Kidney (tissue), 14 donors: ENCODE measurements around the gene BIN1. TPM values are rescaled to one million over a fixed set of nuclear protein-coding genes. Genes with fewer than 3 reads are reported as not detected.

Experiments
- DNase-seq, 5 donors: peaks; one replicate each; pipeline ENCODE4 v3.0.0-alpha.2; 2013 to 2020
- FAIRE-seq: peaks from 2 replicates; lab custom pipeline; 2012; peaks lifted over from hg19 to GRCh38; lab: Jason Lieb, UNC
- H3K27ac ChIP-seq, 2 donors: one replicate each; pipeline ENCODE4 v1.7.0; 2013; ENCODE audit warnings: low read depth in 2 of 2, low read length in 2 of 2, inconsistent platforms in 1 of 2
- H3K27me3 ChIP-seq: one replicate; pipeline ENCODE4 v1.7.1; 2013; ENCODE audit warnings: low read length, inconsistent platforms; ENCODE audit not compliant: control insufficient read depth, insufficient read depth
- H3K36me3 ChIP-seq, 3 donors: one replicate each; pipeline versions ENCODE4 v1.7.0 to v1.7.1; 2013; ENCODE audit warnings: low read length in 3 of 3, control low read depth in 1 of 3, inconsistent platforms in 1 of 3; ENCODE audit not compliant: insufficient read depth in 3 of 3, control insufficient read depth in 2 of 3
- H3K4me1 ChIP-seq, 3 donors: one replicate each; pipeline versions ENCODE4 v1.7.0 to v1.7.1; 2013; ENCODE audit warnings: low read length in 3 of 3, inconsistent platforms in 1 of 3, low read depth in 1 of 3; ENCODE audit not compliant: control insufficient read depth in 2 of 3, insufficient read depth in 2 of 3
- H3K4me3 ChIP-seq, 3 donors: one replicate each; pipeline versions ENCODE4 v1.7.0 to v1.8.1; 2013; ENCODE audit warnings: low read length in 3 of 3, control low read depth in 1 of 3, inconsistent platforms in 1 of 3
- H3K9ac ChIP-seq, 3 donors: one replicate each; pipeline versions ENCODE4 v1.7.0 to v1.7.1; 2013; ENCODE audit warnings: low read length in 3 of 3, control low read depth in 1 of 3, inconsistent platforms in 1 of 3
- H3K9me3 ChIP-seq, 3 donors: one replicate each; pipeline versions ENCODE4 v1.7.0 to v1.7.1; 2013; ENCODE audit warnings: low read length in 3 of 3, control low read depth in 1 of 3, inconsistent platforms in 1 of 3; ENCODE audit not compliant: control insufficient read depth in 2 of 3, insufficient read depth in 1 of 3
- CTCF ChIP-seq: IDR thresholded peaks from 3 replicates; pipeline ENCODE4 v1.5.1; 2012; ENCODE audit warnings: mild to moderate bottlenecking, moderate library complexity, borderline replicate concordance; ENCODE audit not compliant: insufficient read depth; ENCODE audit errors: extremely low read depth
- intact Hi-C: fragments of 100-400 bp; cut with DNase I; formaldehyde crosslinking; loops from one replicate; pipeline ENCODE4 v1.11.1; 2022
- polyA plus RNA-seq: library from polyadenylated mRNA; stranded (reverse); fragments of 350-450 nt; fragmentation: Illumina TruSeq; extraction: RNeasy Lipid Tissue Mini Kit (QIAGEN cat#74804); gene quantifications from one replicate; pipeline ENCODE4 v1.2.3, GENCODE V29; 2014; ENCODE audit warnings: low read depth, low replicate concordance; ENCODE audit not compliant: insufficient read depth
- total RNA-seq: library from RNA; stranded (reverse); fragmentation: NEBNext Ultra II Directional; extraction: Animal tissue kit (Norgen Biotek cat#: 25700); gene quantifications from one replicate; pipeline ENCODE4 v1.2.1, GENCODE V29; 2021
- donor health status: control.
- donor health status: control.
- donor health status: control.
- donor health status: control.
- donor health status: control.
- donor health status: DM: yes; HTN: yes; CAD: no.
- donor health status: Normal renal cell carcinoma (clear cell type).

The BIN1 gene
- total and polyA plus RNA-seq, 2 donors from 2014 or later, result 121 to 167 TPM

- no peaks in the 10 kb centered on the region for H3K27me3 ChIP-seq
- no peak overlapping the region for H3K4me3 ChIP-seq
- no peak overlapping the region for H3K9ac ChIP-seq
- H3K36me3 ChIP-seq, result no peaks in the 10 kb centered on the region
- DNase-seq (no peak), FAIRE-seq (no peak)
- intact Hi-C loops, result no loop called here
- peaks cover 0 to 4% (median 0%) of the 10 kb centered on the region in 3 donors for H3K4me1 ChIP-seq
- TF ChIP-seq CTCF, result no peak
- H3K27ac ChIP-seq, result peak overlapping the region in 1 of 2 donors; percentile 13
- H3K9me3 ChIP-seq, result no peaks in the 10 kb centered on the region
These were observed 71.9 kb downstream of the BIN1 start for GRCh38 chr2:127034883-127035611.

- Histone ChIP-seq H3K9me3 (no peaks in the 10 kb centered on the region), H3K9ac (no peak overlapping the region), H3K4me3 (no peak overlapping the region), H3K27ac (no peak overlapping the region), H3K27me3 (no peaks in the 10 kb centered on the region), H3K4me1 (peaks cover 0 to 4% (median 0%) of the 10 kb centered on the region in 3 donors), H3K36me3 (no peaks in the 10 kb centered on the region)
- no peak for TF ChIP-seq CTCF
- FAIRE-seq (no peak), DNase-seq (no peak)
- intact Hi-C loops, result no loop called here
These were observed 72.9 kb downstream of the BIN1 start for GRCh38 chr2:127034051-127034450.

- H3K4me3 ChIP-seq, result no peak overlapping the region
- no peak overlapping the region for H3K9ac ChIP-seq
- DNase-seq (no peak), FAIRE-seq (no peak)
- H3K4me1 ChIP-seq, result peaks cover 0 to 4% (median 0%) of the 10 kb centered on the region in 3 donors
- no peaks in the 10 kb centered on the region for H3K9me3 ChIP-seq
- H3K27me3 ChIP-seq, result no peaks in the 10 kb centered on the region
- intact Hi-C loops, result no loop called here
- TF ChIP-seq CTCF, result no peak
- H3K36me3 ChIP-seq, result no peaks in the 10 kb centered on the region
- no peak overlapping the region for H3K27ac ChIP-seq
These were observed 74.3 kb downstream of the BIN1 start for GRCh38 chr2:127032621-127033020.
